ENCODE measurements around the gene RAB4B.
"Not testable (repeated sequence)": the region's sequence is repeated elsewhere in the genome, so short reads cannot be mapped to it uniquely, and the experiment has no call there.

The RAB4B gene

DNA sequence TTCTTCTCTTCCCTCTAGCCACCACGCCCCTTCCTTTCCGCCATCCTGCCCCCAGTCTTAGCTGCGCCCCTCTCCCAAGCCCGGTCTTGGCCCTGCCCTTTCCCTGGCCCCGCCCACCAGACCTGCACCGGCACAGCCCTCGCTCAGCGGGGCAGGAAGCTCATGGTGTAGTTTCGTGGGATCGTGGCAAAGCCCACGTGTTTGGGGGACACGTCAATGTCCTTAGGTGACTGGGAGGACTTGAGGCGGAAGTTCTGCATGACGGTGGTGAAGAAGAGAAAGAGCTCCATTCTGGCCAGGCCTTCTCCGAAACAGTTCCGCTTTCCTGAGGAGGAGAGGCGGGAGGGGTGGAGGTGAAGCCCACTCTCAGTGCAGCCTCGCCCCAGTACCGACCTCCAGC, 65.6 kb downstream of the RAB4B start:
- H3K4me2 ChIP-seq (ENCODE audit: low read length); H3K4me1 ChIP-seq (ENCODE audit: control insufficient read depth, low read depth, low read length); DNase-seq; H3K18ac ChIP-seq (ENCODE audit: low read length); H3K36me3 ChIP-seq (ENCODE audit: control insufficient read depth, insufficient read depth, low read length); H3K79me2 ChIP-seq (ENCODE audit: control insufficient read depth, insufficient read depth, low read length); H2BK15ac ChIP-seq (replicated peaks; ENCODE audit: low read depth); H3K9ac ChIP-seq (ENCODE audit: low read length); H3K27ac ChIP-seq (ENCODE audit: low read depth, low read length); H3K4me3 ChIP-seq (ENCODE audit: low read length); H3K56ac ChIP-seq (ENCODE audit: low read length); H3K4ac ChIP-seq (ENCODE audit: low read depth, low read length); H4K8ac ChIP-seq (ENCODE audit: low read depth, low read length); H3K23ac ChIP-seq (ENCODE audit: low read length); H2BK5ac ChIP-seq (ENCODE audit: low read length); H3K79me1 ChIP-seq (ENCODE audit: low read length); H4K5ac ChIP-seq (ENCODE audit: low read length); H2BK120ac ChIP-seq (ENCODE audit: low read depth, low read length); H2AK5ac ChIP-seq (ENCODE audit: low read length); H3K27me3 ChIP-seq (ENCODE audit: insufficient read depth, low read length, poor library complexity): not testable (repeated sequence)
- no CpG with 5 or more reads among the region's 19 CpGs for WGBS (ENCODE audit: extremely low coverage, insufficient coverage, low lambda C conversion rate)
